OCI-LY1 (cell line): ENCODE measurements around the gene WDR70.

Source experiments
- EZH2 ChIP-seq: fragments of 200-600 bp; sonication (generic), shearing (Covaris generic); IDR thresholded peaks from 2 replicates; pipeline ENCODE4 v1.8.0; 2017; ENCODE audit warnings: borderline replicate concordance, mixed run types, mild to moderate bottlenecking, antibody characterized with exemption, low read length, moderate library complexity, mixed read lengths
- TF ChIP-seq, protein P1 (sequence below): fragments of 200-600 bp; sonication (generic), shearing (Covaris generic); IDR thresholded peaks from 2 replicates; pipeline ENCODE4 v1.5.1; 2017; ENCODE audit warnings: mild to moderate bottlenecking, antibody characterized with exemption, low read length, moderate library complexity, mixed read lengths

DNA sequence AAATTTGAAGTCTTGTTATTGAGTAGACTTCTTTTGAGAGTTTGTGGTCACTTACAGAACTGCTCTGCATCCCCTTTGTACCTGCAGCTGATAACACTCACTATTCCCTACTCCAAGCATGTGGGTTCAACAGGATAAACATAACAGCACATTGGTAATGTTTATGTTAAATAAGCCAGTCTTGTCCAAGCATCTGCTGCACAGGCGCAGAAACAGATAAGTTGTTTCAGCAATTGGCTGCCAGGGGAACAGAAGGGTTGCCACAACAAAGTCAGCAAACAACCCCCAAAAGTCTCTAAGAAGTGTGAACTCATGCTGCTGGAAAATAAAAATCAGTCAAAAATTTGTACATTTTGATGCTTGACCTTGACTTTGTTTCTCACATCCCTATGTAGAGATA, 286.2 kb downstream of the WDR70 start:
- TF ChIP-seq, protein P1, sequence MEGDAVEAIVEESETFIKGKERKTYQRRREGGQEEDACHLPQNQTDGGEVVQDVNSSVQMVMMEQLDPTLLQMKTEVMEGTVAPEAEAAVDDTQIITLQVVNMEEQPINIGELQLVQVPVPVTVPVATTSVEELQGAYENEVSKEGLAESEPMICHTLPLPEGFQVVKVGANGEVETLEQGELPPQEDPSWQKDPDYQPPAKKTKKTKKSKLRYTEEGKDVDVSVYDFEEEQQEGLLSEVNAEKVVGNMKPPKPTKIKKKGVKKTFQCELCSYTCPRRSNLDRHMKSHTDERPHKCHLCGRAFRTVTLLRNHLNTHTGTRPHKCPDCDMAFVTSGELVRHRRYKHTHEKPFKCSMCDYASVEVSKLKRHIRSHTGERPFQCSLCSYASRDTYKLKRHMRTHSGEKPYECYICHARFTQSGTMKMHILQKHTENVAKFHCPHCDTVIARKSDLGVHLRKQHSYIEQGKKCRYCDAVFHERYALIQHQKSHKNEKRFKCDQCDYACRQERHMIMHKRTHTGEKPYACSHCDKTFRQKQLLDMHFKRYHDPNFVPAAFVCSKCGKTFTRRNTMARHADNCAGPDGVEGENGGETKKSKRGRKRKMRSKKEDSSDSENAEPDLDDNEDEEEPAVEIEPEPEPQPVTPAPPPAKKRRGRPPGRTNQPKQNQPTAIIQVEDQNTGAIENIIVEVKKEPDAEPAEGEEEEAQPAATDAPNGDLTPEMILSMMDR, result no peak
- no peak for TF ChIP-seq EZH2
